Measurements from ENCODE around the gene ZNF577.

GRCh38 chr19:51830274-51830673, 57.5 kb downstream of the ZNF577 start:
- TF ChIP-seq CTCF (conservative IDR thresholded peaks at IDR 0.05; ENCODE audit: low read length) (no peak), EZH2phosphoT487 (IDR thresholded peaks at IDR 0.05; ENCODE audit: borderline replicate concordance) (no peak)
